Caco-2 (cell line): ENCODE measurements around the gene BAZ2B. TPM values are rescaled to one million over a fixed set of nuclear protein-coding genes. Genes with fewer than 3 reads are reported as not detected.

Experiments used
- BruUV-seq: library from RNA; stranded (reverse); fragments of 400-500 nt; replicated peaks from 2 replicates; lab custom pipeline; 2021; lab: Mats Ljungman, UMichigan
- CTCF ChIA-PET: fragments of 300-600 bp; sonication (Branson Sonifier 250); formaldehyde crosslinking; loops from one replicate; lab custom pipeline; 2022; ENCODE audit warnings: antibody characterized with exemption; lab: Charles Lee
- POLR2A ChIA-PET: fragments of 300-600 bp; sonication (Branson Sonifier 250); formaldehyde crosslinking; loops from one replicate; lab custom pipeline; 2022; ENCODE audit warnings: antibody characterized with exemption; lab: Charles Lee
- DNase-seq, 2 experiments: peaks; one replicate each; pipeline versions ENCODE4 v3.0.0 to v3.0.0-alpha.2; 2020 to 2022
- H3K27me3 ChIP-seq: replicated peaks from 2 replicates; pipeline ENCODE4 v1.6.0; 2011; ENCODE audit warnings: low read length; ENCODE audit not compliant: control insufficient read depth, insufficient read depth
- H3K36me3 ChIP-seq: 2 replicates; pipeline ENCODE4 v1.5.1; 2011; ENCODE audit warnings: low read length; ENCODE audit not compliant: control insufficient read depth, insufficient read depth
- H3K4me1 ChIP-seq: fragments of 250-450 bp; sonication (Bioruptor Pico); 2 replicates; pipeline ENCODE4 v1.5.1; 2020; ENCODE audit warnings: mild to moderate bottlenecking
- H3K4me3 ChIP-seq: 2 replicates; pipeline ENCODE4 v1.5.1; 2011; ENCODE audit warnings: low read depth, mild to moderate bottlenecking, control low read depth, low read length
- H3K9me3 ChIP-seq: fragments of 250-450 bp; sonication (Bioruptor Pico); 2 replicates; pipeline ENCODE4 v1.5.1; 2020; ENCODE audit warnings: mild to moderate bottlenecking, moderate library complexity
- H3K27ac Mint-ChIP-seq: one replicate; pipeline ENCODE4 v1.8.0; 2022; ENCODE audit warnings: mixed read lengths; ENCODE audit not compliant: unreplicated experiment
- H3K27me3 Mint-ChIP-seq: one replicate; pipeline ENCODE4 v1.8.0; 2022; ENCODE audit warnings: mixed read lengths; ENCODE audit not compliant: insufficient read depth, unreplicated experiment
- H3K36me3 Mint-ChIP-seq: one replicate; pipeline ENCODE4 v1.8.0; 2022; ENCODE audit warnings: mild to moderate bottlenecking, mixed read lengths; ENCODE audit not compliant: insufficient read depth, unreplicated experiment
- H3K4me1 Mint-ChIP-seq: one replicate; pipeline ENCODE4 v1.8.0; 2022; ENCODE audit warnings: low read depth, mixed read lengths; ENCODE audit not compliant: unreplicated experiment
- H3K4me3 Mint-ChIP-seq: one replicate; pipeline ENCODE4 v1.8.0; 2022; ENCODE audit warnings: mild to moderate bottlenecking, moderate library complexity, mixed read lengths; ENCODE audit not compliant: unreplicated experiment
- H3K9me3 Mint-ChIP-seq: one replicate; pipeline ENCODE4 v1.8.0; 2022; ENCODE audit warnings: mixed read lengths; ENCODE audit not compliant: unreplicated experiment
- intact Hi-C: fragments of 100-400 bp; cut with micrococcal nuclease; formaldehyde crosslinking; loops from one replicate; pipeline ENCODE4 v1.10.0; 2022; ENCODE audit not compliant: unreplicated experiment
- total RNA-seq: library from RNA; stranded (reverse); gene quantifications from 2 replicates; pipeline ENCODE4 v1.2.3, GENCODE V29; 2022
- TF ChIP-seq, protein P1 (sequence below), 2 experiments: fragments of 200-600 bp in 1 of 2; IDR thresholded peaks; 1 replicate in 1 of 2; 2 replicates in 1 of 2; pipeline versions ENCODE4 v1.5.1 to v1.8.0; 2011 to 2022; ENCODE audit warnings: antibody characterized with exemption in 1 of 2, control low read depth in 1 of 2, inconsistent platforms in 1 of 2, low read depth in 1 of 2, low read length in 1 of 2, mild to moderate bottlenecking in 1 of 2, moderate library complexity in 1 of 2; ENCODE audit not compliant: insufficient read depth in 1 of 2, severe bottlenecking in 1 of 2, unreplicated experiment in 1 of 2

BAZ2B gene
- total RNA-seq, 1 experiment from 2014 or later = 32.9 TPM

DNA sequence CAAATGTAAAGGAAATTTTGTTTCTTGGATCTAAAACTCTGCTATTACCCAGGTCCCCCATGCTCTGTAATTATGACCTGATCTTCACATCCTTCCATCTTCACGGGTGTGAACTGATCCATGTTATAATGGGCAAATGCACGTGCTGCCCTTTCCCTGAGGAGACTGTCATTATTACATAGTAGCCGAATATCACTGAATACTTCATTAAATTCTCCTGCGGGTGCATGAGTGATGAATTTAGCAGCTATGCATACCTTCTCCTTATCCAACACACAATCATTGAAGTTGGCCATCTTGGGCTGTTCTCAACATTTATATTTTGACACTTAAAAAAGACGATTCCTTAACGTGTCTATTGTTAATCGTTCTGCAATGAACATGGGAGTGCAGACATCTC lies 153.4 kb downstream of the BAZ2B start:
- H3K4me1 Mint-ChIP-seq = no peaks in the 10 kb centered on the region

DNA sequence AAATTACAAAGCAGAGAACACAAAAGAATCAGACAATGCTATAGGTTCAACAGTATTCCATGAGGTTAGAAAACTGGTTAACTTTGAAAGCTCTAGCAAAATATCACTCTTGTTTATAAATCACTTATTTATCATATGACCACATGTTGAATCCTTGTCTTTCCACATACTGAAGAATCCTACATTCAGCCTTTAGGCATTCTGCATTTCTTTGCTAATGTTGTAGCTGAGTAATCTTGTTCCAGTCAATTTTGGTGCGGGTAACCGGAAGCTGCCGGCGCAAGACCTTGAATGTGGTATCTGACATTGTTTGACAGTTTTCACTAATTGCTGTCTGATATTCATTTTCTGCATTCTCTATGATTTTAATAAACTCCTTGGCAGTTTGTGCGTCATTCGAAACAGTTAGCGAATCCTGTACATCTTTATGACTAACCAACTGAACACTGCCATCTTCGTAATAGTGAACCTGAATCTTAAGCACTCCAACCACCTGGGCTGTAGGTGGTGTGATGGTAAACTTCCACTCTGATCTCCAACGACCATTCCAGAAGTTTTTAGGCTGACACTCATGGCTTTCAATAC lies 154.1 kb downstream of the BAZ2B start:
- CTCF ChIA-PET = no interaction called here
- H3K27me3 Mint-ChIP-seq = no peaks in the 10 kb centered on the region
- peaks cover 6% of the 10 kb centered on the region for H3K36me3 Mint-ChIP-seq

More for the DNA sequence above, 153.4 kb downstream of the BAZ2B start:
- Mint-ChIP-seq H3K36me3 (peaks cover 6% of the 10 kb centered on the region), H3K27ac (no peak overlapping the region), H3K27me3 (no peaks in the 10 kb centered on the region), H3K9me3 (no peaks in the 10 kb centered on the region), H3K4me3 (no peak overlapping the region)
- DNase-seq = no peak
- POLR2A ChIA-PET = no interaction called here
- no peaks in the 10 kb centered on the region for H3K9me3 ChIP-seq
- H3K36me3 ChIP-seq = no peaks in the 10 kb centered on the region
- CTCF ChIA-PET = no interaction called here
- BruUV-seq = no TSS peak
- H3K4me3 ChIP-seq = no peak overlapping the region
- TF ChIP-seq, protein P1, sequence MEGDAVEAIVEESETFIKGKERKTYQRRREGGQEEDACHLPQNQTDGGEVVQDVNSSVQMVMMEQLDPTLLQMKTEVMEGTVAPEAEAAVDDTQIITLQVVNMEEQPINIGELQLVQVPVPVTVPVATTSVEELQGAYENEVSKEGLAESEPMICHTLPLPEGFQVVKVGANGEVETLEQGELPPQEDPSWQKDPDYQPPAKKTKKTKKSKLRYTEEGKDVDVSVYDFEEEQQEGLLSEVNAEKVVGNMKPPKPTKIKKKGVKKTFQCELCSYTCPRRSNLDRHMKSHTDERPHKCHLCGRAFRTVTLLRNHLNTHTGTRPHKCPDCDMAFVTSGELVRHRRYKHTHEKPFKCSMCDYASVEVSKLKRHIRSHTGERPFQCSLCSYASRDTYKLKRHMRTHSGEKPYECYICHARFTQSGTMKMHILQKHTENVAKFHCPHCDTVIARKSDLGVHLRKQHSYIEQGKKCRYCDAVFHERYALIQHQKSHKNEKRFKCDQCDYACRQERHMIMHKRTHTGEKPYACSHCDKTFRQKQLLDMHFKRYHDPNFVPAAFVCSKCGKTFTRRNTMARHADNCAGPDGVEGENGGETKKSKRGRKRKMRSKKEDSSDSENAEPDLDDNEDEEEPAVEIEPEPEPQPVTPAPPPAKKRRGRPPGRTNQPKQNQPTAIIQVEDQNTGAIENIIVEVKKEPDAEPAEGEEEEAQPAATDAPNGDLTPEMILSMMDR (IDR thresholded peaks at IDR 0.05; ENCODE audit: insufficient read depth in 1 of 2, low read depth in 1 of 2, low read length in 1 of 2, severe bottlenecking in 1 of 2, unreplicated experiment in 1 of 2) = no peak
- no peaks in the 10 kb centered on the region for H3K4me1 ChIP-seq
- H3K27me3 ChIP-seq = no peaks in the 10 kb centered on the region
- intact Hi-C loops = no loop called here

DNA sequence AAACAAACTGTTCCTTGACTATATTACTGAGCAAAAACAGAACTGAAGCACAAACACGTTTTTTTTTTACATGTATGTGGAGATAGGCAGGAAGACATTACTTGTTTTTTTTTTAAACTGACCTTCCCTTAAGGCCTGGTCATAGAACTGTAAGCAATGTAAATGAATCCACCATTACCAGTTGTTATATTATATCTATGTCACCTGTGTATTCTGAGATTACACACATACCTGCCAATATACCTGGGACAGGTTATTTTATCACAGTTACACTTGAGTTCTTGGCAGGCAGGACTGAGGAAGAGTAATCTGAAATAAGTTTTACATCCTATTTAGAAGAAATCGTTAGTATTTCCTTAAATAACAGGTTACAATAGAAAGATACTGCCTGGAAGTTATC lies 155.3 kb downstream of the BAZ2B start:
- Mint-ChIP-seq H3K9me3 (no peaks in the 10 kb centered on the region), H3K4me1 (no peaks in the 10 kb centered on the region), H3K4me3 (no peak overlapping the region), H3K27me3 (no peaks in the 10 kb centered on the region), H3K27ac (no peak overlapping the region), H3K36me3 (peaks cover 6% of the 10 kb centered on the region)
- no peaks in the 10 kb centered on the region for H3K36me3 ChIP-seq
- no peaks in the 10 kb centered on the region for H3K9me3 ChIP-seq
- no TSS peak for BruUV-seq
- POLR2A ChIA-PET = no interaction called here
- H3K4me3 ChIP-seq = no peak overlapping the region
- intact Hi-C loops = no loop called here
- no peaks in the 10 kb centered on the region for H3K4me1 ChIP-seq
- TF ChIP-seq, protein P1 (IDR thresholded peaks at IDR 0.05; ENCODE audit: insufficient read depth in 1 of 2, low read depth in 1 of 2, low read length in 1 of 2, severe bottlenecking in 1 of 2, unreplicated experiment in 1 of 2) = no peak
- CTCF ChIA-PET = no interaction called here
- no peaks in the 10 kb centered on the region for H3K27me3 ChIP-seq
- no peak for DNase-seq

More for the DNA sequence above, 154.1 kb downstream of the BAZ2B start:
- Histone ChIP-seq H3K4me1 (no peaks in the 10 kb centered on the region), H3K9me3 (no peaks in the 10 kb centered on the region), H3K27me3 (no peaks in the 10 kb centered on the region), H3K4me3 (no peak overlapping the region), H3K36me3 (no peaks in the 10 kb centered on the region)
- TF ChIP-seq, protein P1 (IDR thresholded peaks at IDR 0.05; ENCODE audit: insufficient read depth in 1 of 2, low read depth in 1 of 2, low read length in 1 of 2, severe bottlenecking in 1 of 2, unreplicated experiment in 1 of 2) = no peak
- Mint-ChIP-seq H3K4me3 (no peak overlapping the region), H3K4me1 (no peaks in the 10 kb centered on the region), H3K27ac (no peak overlapping the region), H3K9me3 (no peaks in the 10 kb centered on the region)
- BruUV-seq = no TSS peak
- no peak for DNase-seq
- POLR2A ChIA-PET = no interaction called here
- intact Hi-C loops = no loop called here
